Measurements from ENCODE around the gene C15orf62.

Gene C15orf62, protein sequence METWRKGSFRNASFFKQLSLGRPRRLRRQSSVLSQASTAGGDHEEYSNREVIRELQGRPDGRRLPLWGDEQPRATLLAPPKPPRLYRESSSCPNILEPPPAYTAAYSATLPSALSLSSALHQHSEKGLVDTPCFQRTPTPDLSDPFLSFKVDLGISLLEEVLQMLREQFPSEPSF

DNA sequence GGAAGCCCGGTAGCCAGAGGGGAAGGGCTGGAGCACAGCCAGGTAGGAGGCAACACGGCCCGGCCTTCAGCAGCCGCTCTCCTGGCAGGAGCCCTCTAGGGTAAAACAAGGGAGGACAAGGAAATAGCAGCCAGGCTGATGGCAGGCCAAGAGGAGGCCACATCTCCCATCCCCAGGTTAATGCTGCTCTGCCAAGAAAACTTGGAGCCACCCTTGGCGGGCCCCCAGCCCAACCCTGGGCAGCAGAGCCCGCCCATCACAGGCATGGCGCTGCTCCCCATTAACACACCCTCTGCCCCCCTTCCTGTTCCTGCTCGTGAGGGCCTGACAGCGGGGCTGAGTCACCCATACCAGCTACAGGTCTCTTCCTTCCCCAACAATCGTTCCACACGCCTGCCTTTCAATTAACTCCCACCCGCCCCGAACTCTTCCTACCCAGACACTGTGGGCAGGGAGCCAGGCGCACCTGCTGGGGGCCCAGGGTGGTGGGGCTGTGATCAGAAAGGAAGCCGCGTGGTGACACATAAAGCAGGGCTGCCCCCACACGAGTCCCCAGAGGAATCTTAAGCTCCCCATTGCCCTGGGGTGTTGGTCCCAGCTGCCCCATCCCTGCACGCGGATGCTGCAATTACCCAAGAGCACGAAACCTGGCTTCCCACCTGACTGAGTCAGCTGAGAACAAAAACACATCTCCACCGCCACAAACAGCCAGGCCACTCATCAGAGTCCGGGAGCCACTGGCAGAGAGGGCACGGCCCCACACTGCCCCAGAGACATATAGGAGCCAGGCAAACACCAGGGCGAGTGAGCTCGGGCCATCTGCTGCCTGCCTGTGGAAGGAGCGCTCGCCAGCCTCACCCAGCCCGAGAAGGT, at the start of gene C15orf62:
C15orf62 (plus strand) TSS at position 707 of the 873 bp plus-strand sequence. CDS start 516 bp downstream, outside the sequence.
- peak; percentile 71 for DNase-seq

DNA sequence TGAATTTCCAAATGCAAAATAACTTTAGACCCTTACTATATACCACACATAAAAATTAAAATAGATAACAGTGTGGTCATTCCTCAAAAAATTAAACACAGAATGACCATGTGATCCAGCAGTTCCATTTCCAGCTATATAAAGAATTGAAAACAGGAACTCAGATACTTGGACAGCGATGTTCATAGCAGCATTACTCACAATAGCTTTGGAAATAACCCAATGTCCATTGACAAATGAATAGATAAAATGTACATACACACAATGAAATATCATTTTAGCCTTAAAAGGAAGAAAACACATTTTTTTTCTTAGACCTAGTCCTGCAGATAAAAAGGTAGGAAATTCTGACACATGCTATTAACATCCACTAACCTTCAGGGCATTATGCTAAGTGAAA, 48.1 kb upstream of the C15orf62 start:
- no peak for DNase-seq

DNA sequence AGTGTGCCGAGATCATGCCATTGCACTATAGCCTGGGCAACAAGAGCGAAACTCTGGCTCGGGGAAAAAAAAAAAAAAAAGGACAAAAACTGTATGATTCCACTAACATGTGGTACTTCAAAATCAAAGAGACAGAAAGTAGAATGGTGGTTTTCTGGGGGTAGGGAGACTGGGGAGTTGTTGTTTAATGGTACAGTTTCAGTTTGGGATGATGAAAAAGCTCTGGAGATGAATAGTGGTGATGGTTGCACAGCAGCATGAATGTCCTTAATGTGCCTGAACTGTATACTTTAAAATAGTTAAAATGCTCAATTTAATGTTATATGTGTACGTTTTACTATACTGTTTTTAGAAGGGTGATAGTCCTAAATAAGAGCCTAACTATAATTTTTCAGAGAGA, 47.4 kb upstream of the C15orf62 start:
- DNase-seq, result no peak

DNA sequence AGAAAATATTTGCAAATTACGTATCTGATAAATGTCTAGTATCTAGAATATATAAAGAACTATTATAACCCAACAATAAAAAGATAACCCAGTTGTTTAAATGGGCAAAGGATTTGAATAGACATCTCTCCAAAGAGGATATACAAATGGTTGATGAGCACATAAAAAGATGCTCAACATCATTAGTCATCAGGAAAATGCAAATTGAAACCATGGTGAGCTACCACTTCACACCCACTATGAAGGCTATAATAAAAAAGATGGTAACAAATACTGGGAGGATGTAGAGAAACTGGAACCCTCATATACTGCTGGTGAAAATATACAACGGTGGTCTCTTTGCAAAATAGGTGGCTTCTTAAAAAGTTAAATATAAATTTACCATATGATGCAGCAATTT, 46.8 kb upstream of the C15orf62 start:
- DNase-seq, result no peak

DNA sequence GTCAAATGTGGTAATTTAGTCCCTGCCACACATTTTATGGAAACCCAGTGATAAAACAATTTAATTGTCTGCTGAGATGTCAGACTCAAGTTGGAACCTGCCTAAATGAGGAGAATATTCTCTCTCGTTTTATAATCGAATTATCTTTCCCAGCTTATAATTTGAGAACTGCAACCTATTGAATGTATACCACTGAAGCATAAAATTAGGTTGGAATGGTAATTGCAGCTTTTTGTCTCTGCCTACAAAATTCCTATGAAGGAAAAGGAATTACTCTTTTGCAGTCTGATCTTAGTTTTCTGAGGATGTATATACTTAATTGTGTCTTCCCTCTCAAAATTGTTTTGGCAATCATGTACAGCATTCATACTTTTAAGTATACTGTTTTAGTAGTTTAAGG, 45.9 kb upstream of the C15orf62 start:
- DNase-seq, result no peak

DNA sequence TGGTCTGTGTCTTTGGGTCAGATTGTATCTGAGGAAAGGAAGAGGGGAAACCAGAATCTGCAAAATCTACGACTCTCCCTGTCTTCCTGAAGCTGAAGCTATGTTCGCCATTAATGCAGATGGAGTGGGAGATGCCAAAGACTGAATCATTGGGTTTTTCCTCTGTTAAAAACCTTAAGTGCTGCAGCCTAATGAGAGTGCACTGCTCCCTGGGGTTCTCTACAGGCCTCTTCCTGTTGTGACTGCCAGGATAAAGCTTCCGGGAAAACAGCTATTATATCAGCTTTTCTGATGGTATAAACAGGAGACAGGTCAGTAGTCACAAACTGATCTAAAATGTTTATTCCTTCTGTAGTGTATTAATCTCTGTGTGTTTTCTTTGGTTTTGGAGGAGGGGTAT, 38.7 kb upstream of the C15orf62 start:
- no peak for DNase-seq

DNA sequence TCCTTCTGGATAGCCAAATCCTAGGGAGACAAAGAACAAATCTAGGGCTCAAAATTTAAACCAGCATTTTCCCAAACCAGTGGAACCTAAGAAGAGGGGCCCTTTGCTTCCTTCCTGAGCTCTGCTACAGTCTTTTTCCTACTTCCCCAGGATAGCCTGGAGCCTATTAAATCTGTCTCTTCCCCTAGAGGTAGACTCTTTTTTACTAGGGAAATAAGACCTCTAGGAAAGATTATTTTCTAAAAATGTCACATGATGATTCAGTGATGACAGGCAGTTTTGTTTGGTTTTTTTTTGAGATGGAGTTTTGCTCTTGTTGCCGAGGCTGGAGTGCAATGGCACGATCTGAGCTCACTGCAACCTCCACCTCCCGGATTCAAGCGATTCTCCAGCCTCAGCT, 33.2 kb upstream of the C15orf62 start:
- DNase-seq, result no peak

DNA sequence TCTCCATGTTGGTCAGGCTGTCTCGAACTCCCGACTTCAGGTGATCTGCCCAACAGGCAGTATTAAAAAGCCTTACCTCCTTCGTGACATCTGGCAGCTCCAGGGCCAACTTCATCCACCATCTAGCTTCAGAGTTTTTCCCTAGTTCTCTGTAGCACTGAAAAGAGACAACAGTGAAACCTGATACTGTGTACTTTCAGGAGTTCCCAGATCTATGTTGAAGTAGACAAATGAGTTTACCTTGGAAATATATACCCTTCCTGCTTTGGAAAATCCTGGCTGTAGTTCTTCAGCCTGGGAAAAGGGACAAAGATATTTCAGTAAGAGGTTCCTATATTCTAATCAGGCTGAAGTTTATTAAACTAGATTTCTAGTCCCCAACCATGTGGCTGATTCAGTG, 32.7 kb upstream of the C15orf62 start:
- no peak for DNase-seq

DNA sequence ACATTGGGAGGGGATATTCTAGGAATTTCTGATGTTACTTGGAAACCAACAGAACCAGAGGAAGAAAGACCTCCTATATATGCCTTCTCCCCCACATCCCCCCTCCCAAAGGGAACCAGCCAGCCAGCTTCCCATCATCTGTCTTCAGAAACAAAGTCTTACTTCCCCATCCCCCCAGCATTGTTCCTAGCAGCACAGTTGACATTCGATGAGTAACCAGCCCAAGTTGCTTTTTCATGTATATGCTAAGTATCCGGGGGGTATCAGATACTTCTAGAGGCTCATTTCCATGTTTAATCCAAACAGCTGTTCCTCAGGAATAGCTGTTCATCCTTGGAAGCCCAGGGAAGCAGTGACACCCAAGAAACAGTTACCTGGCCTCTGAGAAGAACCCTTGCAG, 30.7 kb upstream of the C15orf62 start:
- DNase-seq, result no peak

DNA sequence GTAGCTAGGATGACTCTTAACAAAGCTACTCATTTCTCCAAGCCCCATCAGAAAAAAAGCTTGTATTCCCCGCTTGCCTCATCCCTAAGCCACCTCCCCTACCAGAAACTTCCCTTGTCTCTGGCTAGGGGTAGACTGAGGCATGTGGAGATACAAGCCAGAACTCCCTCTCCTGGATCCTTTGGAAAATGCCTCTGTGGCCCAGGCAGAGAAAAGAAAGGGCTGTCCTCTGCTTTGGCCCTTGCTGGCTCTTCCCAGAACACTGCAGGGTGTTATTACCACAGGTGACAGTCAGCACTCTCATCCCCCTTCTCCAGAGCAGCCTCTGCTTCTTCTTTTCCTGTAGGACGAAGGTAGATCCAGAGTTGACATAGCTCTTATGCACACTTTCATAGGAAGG, 29.9 kb upstream of the C15orf62 start:
- no peak for DNase-seq

DNA sequence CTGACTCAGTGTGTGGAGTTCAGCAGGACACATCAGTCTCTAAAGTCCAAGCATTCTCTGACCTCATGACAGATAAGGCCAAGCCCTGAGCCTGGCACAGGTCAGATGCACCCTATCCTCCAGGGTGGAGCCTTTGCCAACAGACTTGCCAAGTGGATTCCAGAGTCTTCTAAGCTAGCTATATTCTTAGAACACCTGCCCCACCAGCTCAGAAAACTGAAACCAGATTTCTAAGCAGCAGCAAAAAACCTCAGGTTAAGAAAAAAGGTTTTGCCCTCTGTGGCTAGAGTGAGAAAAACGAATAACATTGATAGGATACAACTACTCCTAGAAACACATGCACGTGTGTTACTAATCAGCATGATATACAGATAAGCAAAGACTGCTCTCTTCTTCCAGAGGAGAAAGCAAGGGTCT, 26.3 kb upstream of the C15orf62 start:
- no peak for DNase-seq

DNA sequence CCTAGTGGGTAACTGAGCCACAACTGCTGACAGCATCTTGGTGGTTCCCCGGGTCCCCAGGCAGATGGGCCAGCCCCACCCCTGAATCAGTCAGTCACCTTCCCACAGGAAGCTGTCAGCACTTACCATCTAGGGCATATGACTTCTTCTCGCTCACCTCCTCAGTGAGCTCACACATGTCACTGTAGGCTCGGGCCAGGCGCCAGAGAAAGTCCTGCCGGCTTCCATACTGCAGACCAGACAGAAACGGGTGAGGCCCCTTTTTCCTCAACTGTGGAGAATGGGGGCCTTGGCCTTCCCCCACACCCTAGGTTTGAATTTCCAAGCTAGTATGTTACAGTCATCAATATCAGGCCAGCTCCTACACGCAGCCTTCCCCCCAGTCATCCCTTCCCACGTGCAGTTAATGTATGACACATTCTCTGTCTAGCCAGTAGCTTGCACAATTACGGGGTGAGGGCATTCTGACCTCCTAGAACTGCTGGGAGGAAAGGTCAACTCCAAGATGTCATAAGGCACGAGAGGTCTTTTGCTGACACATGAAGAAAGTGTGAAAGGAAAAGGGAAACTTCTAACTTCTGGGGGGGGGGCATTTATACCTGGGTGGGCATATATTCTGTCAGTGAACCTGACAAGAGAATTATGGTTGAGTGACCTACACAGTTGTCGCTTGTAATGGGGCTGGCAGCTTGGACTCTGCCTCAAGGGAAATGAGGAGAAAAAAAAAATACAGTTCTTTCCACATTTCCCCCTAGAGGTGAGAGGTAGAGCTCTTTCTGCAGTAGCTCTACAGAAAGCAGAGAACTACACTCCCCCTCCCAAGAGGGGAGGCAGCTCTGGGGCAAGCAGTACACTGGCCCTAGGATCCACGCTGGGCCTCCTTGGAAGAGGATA, 25.6 kb upstream of the C15orf62 start:
- peak; percentile 64 for DNase-seq

DNA sequence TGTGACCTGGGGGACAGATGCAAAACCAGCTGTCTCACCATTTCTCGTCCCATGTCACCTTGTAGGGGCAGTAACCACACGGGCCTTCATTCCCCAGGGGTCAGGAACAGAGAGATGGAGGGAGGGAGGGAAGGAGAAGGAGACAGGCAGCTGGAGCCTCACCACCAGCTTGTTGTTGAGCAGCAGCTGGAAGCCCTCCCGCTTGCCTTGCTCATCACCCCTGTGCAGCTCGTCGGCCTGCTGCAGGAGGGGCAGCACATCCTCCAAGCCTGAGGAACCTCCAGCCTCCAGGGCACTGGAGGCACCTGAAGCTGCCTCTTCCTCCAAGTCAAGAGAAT, 25.0 kb upstream of the C15orf62 start:
- DNase-seq, result no peak

DNA sequence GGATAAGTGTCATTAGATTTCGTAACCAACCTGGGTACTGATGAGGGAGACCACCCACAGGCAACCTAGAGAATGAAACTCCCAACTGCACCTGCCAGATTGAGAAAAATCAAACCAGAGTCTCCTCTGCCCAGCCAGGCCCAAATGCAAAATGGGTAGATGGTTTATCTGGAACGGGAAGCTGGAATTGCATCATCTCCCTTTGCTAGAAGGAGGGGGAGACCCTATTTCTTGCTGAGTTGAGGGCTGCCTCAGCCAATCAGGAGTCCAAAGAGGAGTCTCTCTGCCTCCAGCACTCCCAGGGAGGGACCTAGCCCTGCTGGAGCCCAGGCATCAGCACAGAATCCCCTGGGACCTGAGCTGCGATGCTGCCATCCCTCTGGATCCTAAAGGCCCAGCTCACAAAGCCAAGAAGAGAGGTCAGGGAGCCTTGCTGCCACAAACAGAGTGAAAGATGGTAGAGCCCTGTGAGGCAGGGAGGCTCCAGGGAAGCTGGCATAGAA, 22.8 kb upstream of the C15orf62 start:
- DNase-seq, result no peak

DNA sequence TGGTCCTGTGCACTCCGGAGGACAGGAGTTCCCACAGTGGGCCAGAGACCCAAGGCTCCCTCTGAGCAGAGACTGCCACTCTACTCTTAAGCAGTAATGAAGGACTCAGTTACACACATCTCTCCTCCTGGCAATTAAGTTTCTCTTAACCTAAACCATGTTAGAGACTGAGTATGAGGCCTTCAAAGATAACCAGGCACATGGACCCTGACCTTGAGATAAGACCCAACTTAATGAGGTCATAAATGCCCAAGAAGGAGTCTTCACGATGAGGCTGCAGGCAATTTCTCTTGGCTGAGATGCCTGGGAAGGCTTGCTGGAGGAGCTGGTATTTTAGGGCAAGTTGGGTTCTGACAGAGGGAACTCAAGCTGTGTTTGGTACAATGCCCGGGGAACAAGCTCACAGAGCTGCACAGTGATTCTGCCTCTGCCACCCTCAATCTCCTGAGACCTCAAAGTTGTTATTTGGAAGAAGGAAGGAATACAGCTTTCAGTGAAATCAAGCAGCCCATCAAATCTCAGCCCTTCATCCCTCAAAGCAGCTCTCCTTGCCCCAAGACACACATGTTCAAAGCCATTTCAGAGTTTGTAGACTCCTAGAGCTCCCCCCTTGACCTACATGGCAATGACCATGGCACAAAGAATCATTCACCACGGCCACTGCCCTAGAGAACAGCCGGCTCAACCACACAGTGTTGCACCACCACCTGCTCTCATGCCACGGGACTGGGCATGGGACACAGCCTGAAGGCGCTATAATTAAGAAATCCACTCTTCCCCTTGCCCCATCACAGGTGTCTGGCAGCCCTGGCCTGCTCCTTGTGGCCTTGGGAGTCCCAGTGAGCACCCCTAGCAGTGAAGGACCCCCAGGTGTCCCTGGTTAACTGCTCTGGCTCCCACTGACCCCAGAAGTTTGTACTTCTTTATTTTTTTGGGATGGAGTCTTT, 21.8 kb upstream of the C15orf62 start:
- DNase-seq, result no peak

DNA sequence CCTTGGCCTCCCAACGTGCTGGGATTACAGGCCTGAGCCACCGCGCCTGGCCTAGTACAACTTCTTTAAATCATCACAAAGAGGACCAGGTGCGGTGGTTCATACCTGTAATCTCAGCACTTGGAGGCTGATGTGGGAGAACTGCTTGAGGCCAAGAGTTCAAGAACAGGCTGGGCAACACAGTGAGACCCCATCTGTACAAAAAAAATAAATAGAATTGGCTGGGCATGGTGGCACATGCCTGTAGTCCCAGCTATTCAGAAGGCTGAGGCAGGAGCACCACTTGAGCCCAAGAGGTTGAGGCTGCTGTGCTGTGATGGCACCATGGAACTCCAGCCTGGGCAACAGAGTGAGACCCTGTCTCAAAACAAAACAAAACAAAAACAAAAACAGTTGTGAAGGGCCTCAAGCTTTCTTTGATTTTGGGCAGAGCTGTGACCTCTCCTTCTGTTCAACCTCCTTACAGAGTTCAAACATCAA, 20.6 kb upstream of the C15orf62 start:
- no peak for DNase-seq

DNA sequence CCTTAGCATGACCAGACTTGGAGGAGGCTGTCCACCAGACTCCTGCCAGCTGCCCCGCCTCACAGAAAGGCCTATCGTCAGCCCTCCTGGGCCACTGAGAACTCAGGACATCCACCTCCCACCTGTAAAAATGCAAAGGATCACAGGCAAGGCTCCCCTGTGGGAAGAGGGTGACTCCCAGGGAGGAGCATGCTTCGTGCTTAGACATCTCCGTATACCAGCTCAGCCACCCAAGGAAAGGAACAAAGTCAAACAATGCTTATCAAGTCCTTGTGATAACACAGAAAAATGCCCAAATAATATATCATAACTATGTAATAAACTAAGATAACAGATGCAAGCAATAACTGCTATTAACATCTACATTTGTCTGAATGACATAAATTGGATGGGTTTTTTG, 18.9 kb upstream of the C15orf62 start:
- no peak for DNase-seq

DNA sequence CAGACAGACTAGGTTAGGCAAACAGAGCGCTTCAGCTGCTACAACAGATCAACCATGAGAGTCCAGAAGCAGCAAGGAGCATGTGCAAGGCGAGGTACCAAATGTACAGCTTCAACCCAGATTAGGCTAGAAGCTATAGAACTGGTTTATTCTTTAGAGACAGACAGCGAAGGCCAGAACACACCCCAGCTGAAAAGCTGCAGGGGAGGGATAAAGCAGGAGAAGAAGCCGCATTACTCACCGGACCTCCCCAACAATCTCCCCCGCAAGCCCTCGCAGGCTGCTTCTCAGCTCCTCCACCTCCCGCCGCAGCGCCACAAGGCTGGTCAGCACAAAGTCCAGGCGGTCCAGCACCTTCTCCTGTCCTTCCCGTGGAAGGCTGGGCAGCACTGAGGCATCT, 18.0 kb upstream of the C15orf62 start:
- DNase-seq, result no peak

DNA sequence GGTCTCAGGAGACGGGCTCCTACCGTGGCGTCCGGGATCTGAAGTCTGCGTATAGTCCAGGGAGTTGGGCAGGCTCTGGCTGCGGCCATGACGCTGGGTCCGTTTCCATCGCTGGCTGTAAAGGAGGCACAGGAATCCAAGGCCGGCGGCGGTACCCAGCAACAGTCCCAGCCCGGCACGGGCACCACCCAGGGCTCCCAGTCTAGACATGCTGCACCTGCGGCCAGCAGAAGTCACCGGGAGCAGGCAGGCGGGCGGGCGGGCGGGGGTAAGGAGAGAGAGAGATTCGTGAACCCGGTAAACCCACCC, 15.3 kb upstream of the C15orf62 start:
- DNase-seq, result no peak

DNA sequence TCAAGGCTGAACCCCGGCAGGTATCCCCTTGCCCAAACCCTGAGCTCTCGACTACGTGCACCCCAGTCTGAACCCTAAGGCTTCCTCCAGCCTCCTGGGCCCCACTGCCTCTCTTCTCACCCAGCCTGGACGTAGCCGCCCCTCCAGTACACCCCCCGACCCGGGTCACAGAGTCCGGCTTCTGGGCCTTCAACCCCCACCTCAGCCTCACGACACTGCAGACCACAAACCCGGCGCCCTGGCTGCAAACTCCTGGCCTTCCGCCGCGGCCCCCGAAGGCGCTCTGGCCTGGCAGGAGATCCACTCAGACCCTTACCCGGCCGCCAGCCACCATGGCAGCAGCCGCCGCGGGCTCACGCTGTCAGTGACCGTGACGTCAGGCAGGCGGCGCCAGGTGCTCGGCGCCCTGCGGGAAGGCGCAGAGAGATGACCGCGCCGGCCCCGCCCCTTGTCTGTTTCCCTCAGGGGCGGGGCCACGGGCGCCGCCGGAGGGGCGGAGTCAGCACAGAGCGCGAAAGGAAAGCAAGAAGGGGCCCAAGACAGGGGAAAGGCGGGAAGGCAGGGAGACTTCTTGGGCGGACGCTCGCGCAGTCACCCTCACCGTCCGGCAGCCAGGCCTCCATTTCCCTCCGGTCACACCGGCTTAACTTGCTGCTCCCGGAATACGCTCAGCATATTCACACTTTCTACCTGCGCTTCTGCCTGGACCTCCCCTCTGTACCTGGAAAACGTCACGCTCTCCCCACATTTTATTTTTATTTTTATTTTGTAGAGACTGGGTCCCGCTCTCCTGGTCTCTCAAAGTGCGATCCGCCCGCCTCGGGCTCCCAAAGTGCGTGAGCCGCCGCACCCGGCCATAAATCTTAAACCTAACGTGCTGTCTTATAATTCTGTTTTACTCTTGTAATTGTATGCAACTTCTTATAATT, 14.6 kb upstream of the C15orf62 start, which contains the start of gene RMDN3:
RMDN3 (minus strand) TSS at position 372 of the 929 bp plus-strand sequence. CDS start 471 bp downstream, outside the sequence.
- peak; percentile 93 for DNase-seq

DNA sequence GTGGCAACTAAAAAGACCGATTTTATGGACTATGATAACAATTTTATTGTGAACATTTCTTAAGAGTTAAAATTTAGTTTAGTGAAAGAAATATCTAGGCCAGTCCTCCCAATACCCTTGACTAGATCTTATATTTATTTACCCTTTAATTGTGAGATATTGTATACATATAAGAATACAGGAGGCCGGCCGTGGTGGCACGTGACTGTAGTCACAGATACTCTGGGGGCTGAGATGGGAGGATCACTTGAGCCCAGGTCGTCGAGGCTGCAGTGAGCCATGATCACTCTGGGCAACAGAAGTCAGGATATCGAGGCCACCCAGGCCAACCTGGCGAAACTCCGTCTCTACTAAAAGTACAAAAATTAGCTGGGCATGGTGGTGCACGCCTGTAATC, 14.0 kb upstream of the C15orf62 start:
- DNase-seq, result no peak

Measured in stimulated activated CD4-positive, alpha-beta T cell treated with anti-CD3 and anti-CD28 coated beads, Interleukin-4, amount 100 ng/mL, for 24 hours (primary cell).